Activated T-helper 9 cell treated with anti-CD3 and anti-CD28 coated beads, Interleukin-2, amount 50 U/mL, for 16 hours (primary cell): ENCODE data around the gene GPR78.

Source experiments
- DNase-seq: peaks from one replicate; pipeline ENCODE4 v3.0.0-alpha.2; 2020; ENCODE audit warnings: low read depth

Gene GPR78

DNA sequence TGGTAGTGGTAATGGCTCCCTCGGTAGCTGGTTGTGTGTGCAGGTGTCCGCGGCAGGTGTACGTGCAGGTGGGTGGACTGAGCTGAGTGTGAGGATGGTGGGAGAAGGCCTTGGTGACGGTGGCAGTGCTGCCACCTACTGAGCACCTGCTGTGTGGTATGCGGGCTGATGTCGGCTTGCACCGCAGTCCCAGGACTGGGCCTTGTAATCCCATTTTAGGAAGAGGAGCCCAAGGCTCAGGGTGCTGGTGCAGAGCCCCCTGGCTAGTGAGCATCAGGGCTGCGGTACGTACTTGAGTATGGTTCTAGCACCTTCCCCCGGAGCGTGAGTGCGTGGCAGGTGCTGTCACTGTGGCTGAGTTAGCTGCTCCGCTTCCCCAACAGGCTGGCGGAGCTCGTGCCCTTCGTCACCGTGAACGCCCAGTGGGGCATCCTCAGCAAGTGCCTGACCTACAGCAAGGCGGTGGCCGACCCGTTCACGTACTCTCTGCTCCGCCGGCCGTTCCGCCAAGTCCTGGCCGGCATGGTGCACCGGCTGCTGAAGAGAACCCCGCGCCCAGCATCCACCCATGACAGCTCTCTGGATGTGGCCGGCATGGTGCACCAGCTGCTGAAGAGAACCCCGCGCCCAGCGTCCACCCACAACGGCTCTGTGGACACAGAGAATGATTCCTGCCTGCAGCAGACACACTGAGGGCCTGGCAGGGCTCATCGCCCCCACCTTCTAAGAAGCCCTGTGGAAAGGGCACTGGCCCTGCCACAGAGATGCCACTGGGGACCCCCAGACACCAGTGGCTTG is 6.7 kb downstream of the GPR78 start:
- no peak for DNase-seq

GRCh38 chr4:8587469-8588195 is 7.4 kb downstream of the GPR78 start:
- no peak for DNase-seq

DNA sequence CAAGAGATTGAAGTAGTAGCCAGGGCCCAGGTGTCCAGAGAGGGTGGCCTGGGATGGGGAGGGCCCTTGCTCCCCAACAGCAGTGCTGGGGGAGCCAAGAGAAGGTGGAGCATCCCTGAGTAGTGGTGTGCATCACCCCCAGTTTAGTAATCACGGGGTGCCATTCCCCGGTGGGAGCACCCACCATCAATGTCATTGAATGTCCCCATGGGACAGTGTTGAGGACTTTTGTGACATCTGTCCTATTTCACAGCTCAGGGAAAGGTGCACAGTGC is 7.9 kb downstream of the GPR78 start:
- DNase-seq: no peak

DNA sequence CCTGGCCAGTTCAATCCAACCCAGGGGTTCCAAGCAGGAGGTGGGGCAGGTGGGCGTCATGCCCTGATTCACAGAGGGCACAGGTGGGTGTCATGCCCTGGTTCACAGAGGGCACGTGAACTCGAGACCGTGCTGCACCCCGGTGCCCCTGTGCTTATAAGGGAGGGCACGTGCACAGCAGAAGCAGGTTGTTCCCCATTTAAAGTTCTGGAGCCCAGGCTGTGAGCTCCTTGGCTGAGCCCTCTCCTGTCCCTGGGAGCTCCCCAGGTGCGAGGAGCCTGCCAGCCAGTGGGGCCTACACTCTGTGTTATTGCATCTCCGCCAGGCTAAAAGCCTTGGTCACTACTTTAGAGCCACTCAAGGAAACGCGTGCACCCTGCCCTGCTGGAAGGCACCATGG is 9.1 kb downstream of the GPR78 start:
- DNase-seq: no peak

DNA sequence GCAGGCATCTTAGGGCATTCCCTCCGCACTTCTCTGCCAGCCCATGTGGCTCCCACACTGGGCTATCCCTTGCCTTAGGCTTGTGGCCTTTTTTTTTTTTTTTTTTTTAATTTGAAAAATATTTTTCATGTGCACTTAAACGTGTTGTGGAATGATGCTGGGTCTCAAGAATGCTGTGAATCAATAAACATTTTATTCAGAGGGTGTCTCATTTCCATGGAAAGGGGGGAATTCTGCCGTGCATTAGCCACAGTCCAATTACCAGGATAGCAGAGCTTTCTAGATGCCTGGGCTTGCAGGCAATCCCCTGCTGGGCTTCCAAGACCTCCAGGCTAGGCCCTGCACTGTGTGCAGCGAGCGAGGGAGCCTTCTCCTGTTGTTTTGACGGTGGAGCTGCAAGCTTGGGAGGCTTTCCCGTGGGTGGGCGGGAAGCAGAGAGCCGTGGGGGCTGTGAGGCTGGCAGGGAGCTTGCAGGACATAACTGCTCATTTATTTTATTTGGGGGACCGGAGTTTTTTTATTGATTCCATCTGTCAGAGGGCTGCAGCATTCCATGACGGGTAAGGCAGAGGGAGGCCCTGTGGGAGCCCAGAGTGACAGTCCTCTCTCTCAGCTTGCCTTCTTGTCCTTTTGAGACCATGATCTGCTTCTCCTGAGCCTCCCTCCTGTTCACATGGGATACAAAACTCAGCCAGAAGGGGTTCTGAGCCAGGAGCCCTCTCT is 9.8 kb downstream of the GPR78 start:
- DNase-seq: no peak

- DNase-seq: no peak
Measured at GRCh38 chr4:8590546-8590880, 10.3 kb downstream of the GPR78 start.

DNA sequence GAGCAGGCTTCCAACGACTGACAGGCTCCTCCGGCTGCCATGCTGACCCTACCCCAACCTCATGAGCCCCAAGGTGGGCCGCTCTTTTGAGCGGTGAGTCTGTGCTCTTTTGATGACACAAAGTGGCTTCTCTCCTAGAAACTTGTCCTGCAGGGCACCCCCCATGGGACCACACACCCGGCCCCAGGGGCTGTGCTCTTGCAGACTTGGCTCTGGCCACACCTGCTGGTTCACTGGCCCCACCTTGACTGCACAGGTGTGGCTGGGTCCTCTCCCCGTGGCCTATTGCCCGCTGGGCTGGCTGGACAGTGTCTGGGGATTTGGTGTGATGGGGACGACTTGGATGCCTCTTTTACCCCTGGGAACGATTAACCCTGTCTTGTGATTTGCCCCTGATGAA is 10.9 kb downstream of the GPR78 start:
- DNase-seq: no peak

DNA sequence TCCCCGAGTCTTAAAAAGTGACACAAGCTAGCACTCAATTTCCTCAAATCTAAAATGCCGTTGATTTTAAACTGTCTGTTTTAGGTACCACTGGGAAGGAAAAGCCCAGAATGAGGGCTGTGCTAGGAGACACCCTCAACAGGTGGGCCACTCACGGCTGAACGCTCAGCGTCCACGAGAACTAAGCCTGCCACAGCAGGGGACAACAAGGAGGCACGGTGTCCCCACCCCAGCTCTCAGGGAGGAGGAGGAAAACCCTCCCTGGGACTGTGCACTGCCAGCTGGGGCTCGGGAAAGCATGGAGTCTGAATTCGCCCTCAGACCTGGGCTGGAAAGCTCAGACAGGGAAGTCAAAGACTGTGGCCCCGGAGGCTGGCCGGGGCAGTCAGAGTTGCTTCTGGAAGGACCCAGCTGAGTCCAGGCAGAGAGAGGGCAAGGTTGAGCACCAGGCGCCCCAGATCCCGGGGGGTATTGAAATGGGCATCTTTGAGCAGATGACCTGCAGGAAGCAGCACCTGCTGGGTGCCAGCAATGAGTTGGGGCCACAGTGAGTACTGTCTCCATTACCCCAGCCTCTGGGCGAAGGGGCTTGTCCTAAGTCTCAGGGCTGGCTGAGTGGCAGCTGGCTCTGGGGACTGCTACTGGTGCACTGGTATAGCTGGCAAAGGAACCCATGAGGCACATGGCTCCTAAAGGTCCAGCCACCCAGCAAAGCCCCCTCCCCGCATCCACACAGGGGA is 11.6 kb downstream of the GPR78 start:
- DNase-seq: no peak

DNA sequence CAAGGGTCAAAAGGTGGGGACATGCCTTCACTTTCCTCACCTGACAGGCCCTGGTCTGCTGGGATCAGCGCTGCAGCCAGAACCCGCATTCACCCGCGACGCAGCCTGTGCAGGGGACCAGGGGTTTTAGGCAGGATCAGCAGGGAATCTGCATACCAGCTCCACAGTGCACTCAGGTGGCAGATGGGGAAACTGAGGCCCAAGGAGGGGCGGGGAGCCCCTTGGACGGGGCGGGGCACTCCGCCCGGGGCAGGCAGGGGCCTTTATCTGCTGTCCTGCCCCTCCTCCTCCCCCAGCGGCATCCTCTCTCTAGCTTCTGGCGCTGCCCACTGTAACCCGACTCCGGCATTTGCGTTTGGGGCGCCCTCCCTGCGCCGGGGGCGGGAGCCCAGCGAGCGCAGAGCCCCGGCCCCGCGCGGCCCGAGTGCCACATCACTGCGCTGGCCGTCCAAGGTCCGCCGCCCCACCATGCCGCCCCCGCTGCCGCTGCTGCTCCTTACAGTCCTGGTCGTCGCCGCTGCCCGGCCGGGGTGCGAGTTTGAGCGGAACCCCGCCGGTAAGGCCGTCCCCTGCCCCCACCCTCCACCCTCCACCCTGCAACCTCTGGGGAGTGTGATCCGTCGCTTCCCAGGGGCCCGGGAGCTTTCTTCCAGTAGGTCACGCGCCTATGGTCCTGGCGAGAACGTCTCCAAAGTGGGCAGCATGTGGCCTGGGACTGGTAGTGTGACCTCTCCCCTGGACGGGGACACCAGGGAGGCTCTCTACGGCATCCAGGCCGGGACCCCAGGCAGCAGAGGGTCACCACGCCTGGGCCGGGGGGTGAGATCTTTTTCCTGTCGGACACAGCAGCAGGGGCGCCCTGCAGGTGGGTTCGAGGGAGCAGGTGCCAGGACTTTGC is 12.4 kb downstream of the GPR78 start, which contains the start of gene CPZ:
Gene CPZ, plus strand, starts transcription at position 400 of the 898 bp plus-strand sequence. Its CDS starts 69 bp downstream, at position 469.
- no peak for DNase-seq

GRCh38 chr4:8593264-8594096 is 13.3 kb downstream of the GPR78 start:
- DNase-seq: no peak

DNA sequence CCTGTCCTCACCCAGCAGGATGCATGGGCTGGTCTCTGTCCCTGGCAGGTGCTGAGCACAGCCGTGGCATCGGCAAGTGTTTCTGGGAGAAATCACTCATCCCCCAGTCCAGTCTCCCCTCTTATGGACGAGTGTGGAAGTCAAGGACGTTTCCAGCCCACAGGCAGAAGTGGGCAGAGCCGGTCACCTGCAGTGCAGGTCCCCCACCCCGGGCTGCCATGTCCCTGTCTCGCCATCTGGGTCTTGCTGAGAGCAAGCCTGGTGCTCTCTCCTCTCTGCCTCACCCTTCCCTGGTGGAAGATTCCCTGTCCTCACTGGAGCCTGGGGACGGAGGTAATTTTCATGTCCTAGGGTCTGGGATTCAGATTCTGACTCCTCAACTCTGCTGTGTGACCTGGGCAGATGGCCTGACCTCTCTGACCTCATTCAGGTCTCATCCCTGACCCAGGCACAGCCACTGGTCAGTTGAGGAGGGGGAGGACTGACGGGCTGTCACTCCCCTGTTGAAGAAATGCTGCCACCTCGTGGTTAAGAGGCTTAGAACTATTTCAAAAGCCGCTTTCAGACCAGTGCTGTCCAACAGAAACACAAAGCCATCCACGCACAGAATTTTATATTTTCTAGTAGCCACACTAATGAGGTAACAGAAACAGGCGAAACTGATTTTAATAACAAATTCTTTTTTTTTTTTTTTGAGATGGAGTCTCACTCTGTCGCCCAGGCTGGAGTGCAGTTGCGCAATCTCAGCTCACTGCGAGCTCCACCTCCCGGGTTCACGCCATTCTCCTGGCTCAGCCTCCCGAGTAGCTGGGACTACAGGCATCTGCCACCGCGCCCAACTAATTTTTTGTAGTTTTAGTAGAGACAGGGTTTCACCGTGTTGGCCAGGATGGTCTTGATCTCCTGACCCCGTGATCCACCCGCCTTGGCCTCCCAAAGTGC is 14.2 kb downstream of the GPR78 start:
- DNase-seq: no peak

DNA sequence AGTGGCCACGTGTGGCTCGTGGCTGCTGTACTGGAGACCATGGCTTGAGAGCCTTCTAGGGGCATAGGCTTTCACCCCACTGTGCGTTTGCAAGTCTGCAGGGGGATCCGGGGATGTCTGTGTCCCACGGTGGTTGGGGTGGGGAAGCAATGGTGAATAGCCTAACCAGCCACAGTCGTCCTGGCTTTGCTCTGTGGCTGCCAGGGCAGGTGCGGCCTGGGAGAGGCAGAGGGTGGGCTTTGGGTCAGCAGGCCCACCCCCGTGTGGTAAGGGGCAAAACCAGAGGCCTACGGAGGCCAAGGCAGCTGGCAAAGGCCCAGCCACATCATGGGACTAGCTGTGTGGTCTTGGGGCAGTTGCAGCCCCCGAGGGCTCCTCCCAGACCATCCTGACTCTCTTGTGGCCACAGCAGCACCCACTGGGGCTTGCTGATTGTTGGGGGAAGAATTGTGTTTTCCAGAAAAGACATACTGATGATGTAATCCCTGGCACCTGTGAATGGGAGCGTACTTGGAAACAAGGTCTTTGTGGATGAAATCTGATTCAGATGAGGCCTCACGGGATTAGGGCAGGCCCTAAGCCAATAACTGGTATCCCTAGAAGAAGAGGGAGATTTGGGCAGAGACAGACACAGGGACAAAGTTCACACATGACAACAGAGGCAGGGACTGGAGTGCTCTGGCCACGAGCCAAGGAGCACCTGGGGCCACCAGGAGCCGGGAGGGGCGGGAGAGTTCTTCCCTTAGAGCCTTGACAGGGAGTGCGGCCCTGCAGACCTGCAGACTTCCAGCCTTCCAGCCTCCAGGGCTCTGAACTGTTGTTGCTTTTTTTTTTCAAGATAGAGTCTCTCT is 15.3 kb downstream of the GPR78 start:
- no peak for DNase-seq

DNA sequence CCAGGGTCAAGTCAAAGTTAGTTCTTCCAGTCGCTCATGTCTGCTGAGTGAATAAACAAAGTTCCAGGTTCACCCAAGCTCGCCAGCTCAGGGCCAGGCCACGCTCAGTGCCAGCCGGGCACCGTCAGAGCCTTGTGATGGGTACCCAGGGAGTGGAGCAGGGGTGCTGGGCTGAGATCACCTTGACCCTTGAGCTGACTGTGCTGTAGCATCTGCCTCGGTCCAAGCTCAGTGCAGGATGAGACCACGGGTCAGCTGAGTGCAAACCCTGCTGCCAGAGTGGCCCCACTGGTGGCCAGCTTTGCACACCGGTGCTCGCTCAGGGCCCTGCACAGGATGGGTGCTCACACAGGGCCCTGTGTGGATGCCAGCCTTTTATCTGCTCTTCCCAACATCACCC is 16.7 kb downstream of the GPR78 start:
- DNase-seq: no peak

DNA sequence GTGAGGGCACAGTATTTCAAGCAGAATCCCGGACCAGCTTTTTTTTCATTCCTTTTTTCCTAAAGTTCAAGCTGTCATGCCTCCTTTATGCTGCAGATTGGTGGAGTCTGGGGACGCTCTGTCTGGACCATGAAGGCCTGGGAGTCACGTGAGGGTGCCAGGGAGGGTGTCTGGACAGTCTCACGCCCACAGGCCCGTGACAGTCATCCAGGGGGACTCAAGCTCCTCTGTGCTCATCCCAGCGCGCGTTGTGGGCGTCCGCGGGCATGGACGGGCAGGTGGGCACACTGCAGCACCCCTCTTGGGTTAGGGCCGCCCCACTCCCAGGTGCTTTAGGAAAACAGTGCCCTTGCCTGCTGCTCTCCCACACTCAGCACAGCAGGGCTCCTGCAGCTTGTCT is 17.1 kb downstream of the GPR78 start:
- no peak for DNase-seq

- no peak for DNase-seq
Measured at GRCh38 chr4:8597791-8598190, 17.6 kb downstream of the GPR78 start.

DNA sequence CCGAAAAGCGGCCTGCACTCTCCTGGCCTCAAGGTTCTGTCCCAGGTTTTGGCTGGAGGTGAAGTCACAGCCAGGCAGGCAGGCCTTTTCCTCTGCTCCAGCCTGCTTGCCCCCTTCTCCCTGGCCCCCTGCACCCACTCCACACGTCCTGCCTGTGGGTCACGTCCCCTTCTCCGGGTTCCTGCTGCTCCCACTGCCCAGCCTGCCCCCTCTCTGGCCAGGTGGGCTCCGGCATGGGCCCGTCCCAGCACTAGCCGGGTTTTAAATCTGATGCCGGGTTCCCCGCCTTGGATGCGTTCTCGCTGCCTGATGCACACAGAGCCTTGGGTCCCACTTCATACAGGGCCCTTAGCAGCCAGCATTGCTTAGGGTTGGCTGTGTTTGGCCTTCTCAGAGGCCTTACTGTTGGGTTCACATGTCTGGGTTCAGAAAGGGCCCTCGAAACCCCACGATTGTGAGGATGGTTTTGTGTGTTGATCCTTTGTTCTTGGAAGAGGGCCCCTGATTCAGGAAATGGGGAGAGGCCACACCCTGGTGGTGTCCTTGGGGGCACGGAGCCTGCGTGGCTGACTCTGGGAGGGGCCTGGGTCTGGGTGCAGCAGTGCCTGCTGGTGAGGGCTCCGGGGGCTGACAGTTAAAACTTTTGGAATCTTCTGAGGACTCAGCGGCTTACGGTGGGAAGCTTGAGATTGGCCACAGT is 18.3 kb downstream of the GPR78 start:
- DNase-seq: no peak

GRCh38 chr4:8599091-8599460 is 18.9 kb downstream of the GPR78 start:
- DNase-seq: no peak

DNA sequence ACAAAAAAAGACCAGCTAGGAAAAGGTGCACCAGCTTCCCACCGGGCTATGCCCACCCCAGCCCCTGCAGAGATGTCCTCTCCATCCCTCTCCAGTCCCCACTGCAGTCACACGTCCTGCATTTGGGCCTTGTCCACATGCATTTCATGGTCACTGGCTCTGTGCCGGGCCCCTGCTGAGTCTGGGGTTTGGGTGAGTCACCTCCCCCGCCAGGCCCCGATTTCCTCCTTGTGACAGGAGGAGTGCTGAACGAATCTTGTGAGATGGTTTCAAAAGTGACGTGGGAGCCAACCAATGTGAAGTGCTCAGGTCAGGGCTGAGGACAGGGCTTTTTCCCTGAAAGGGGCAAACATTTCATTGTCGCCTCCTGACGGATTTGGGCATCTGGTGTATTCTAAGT is 19.5 kb downstream of the GPR78 start:
- DNase-seq: no peak
